Endometrial microvascular endothelial cells (primary cell): ENCODE data around the gene GABBR2. TPM values are rescaled to one million over a fixed set of nuclear protein-coding genes. Genes with fewer than 3 reads are reported as not detected.

ENCODE experiments used
- in situ Hi-C: cut with HindIII; loops from 2 replicates; pipeline ENCODE4 v1.10.0; 2017; ENCODE audit warnings: low sequenced_read_pairs, low pct_unique_long_range_greater_than_20kb; ENCODE audit errors: inconsistent ontology term
- total RNA-seq: library from RNA; depleted of rRNA; stranded (reverse); fragments of >200 nt; gene quantifications from one replicate; pipeline ENCODE4 v1.2.3, GENCODE V29; 2015; ENCODE audit errors: inconsistent ontology term

The GABBR2 gene
- total RNA-seq, 1 donor from 2014 or later, result 17.3 TPM

DNA sequence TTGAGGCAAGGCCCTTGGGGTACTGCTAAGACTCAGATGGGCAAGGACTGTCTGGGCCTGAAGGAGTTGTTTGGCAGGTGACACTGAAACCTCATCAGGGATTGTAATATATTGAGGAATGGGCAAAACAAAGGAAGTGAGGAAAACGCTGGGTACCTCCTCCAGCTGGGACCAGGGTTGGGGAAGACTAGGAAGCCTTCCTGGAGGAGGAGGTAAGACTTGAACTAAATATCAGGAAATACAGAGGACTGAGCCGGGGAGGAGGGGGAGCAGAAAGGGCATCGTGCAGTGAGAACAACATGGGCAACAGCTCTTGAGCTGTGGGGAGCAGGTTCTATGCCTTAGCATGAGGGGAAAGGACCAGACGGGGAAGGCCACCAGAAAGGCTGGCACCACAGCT lies 144.0 kb downstream of the GABBR2 start:
- in situ Hi-C loops, result no loop called here

DNA sequence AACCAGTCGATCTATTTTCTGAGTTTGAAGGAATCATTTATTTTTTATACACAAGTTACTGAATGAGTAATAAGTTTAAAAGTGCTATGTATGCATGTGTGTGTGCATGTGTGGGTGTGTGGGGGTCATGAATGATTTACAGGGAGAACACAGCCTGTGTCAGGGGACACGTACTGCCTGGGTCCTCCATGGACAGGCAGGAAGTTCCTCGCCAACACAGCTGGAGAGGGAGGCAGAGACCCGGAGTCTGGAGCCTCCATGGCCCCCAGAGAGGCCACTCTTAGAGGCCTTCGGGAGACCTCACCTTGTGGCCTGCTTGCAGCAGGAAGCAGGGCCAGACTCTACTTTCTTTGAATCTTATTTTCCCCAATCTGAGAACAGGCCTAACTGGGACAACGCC lies 144.7 kb downstream of the GABBR2 start:
- in situ Hi-C loops, result no loop called here

DNA sequence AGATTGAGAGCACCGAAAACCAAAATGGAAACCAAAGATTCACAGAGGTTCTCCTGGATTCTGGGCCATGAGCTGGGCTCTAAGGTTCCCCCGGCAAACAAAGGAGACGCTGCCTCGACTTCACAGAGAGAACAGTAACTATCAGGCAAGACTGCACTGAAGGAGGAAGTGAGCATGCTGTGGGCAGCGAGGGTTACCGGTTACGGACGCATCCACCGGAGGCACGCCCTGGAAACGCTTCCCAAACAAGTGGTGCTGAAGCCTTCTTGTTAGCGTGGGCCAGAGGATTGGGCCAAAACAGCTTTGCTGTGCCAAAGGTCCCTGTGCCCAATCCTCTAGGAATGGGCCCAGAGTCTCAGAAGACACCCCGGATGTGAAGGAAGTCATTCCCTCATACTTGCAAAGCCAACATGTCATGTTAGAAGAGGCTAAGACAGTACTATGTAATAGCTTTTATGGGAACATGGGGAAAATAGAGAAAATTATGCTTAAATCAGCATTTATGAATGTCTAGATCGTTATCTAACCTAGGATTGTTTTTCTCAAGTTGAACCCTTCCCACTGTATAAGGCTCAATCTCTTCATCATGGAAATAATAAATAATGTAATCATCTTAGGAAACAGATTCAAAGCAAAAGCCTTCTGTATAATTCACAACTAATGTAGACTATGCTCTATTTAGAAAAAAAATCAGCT lies 145.4 kb downstream of the GABBR2 start:
- in situ Hi-C loops, result no loop called here

DNA sequence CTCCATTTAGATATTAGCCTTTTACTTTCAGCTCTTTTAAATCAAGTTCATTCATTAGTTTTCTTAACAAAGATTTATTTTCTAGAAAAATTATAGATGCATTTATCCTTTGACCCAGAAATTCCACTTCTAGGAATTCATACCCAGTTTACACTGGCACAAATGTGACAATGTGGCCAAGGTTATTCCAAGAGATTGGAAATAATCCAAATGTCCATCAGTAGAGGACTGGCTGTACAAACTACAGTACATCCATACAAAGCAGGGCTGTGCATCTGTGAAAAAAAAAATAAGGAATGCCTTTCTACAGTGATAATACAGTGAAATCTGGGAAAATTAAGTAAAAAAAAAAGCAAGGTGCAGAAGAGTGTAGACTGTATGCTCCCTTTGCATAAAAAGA lies 149.2 kb downstream of the GABBR2 start:
- in situ Hi-C loops, result no loop called here

DNA sequence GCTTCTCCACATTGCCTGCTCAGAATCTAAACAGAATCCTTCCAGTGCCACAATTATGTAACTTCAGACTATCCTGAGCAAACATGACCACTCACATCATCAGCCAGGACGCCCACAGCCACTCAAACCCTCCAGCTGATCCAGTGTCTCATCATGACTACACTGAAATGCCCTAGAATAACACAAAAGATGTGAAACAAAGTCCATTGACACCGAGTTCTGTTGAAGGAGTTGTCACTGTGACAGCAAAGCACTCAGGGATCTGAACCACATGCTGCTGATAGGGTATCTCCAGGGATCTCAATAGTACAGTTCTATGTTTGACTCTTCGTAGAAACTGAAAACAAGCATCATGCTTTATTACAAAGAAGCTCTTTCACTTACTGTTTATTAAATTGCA lies 150.2 kb downstream of the GABBR2 start:
- in situ Hi-C loops, result no loop called here

DNA sequence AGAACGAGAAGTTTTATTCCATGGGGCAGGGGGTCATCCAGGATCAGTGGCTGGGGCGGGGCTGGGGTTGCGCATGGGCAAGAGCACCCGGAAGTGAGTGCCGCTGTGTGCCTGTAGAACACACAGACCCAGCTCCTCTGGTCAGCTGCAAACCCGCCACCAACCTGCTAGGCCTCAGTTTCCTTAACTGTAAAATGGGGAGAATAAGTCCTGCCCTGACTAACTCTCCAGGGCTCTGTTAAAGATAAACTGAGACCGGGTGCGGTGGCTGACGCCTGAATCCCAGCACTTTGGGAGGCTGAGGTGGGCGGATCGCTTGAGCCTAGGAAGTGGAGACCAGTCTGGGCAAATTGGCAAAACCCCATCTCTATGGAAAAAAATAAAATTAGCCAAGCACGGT lies 152.2 kb downstream of the GABBR2 start:
- in situ Hi-C loops, result no loop called here

DNA sequence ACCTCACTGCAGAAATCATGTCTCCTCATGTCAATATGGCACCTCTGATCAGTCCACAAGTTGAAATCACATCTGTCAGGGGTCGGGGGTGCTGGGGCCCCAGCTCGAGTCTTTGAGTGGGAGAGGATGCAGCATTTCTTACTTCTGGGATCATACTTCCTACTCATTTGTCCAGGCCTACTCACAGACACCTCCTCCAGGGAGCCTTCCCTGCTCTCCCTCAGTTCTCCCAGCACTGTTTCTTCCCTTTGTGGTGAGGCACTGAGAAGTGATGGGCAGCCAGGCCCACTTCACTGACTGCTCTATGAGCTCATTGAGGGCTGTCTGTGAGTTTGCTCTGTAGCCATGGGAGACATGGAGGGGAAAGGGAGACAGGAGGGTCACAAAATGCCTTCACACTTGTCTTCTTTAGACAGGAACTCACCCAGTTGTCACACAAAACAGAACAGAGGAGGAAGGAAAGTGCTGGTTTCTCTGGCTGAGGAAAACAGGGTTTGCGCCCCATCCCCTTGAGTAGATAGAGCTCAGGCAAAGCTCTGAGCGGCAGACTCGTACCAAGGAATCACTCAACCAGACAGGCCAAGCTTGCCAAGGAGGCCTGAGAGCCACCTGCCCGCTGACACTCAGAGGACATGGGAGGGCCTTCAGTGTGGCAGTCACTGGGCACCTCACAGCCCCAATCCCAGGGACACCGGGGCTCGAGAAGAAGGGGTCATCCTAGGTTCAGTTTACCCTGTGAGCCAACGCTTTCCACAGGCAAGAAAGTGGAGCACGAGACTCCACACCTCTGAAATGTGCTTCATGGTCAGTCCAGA lies 152.9 kb downstream of the GABBR2 start:
- in situ Hi-C loops, result no loop called here

DNA sequence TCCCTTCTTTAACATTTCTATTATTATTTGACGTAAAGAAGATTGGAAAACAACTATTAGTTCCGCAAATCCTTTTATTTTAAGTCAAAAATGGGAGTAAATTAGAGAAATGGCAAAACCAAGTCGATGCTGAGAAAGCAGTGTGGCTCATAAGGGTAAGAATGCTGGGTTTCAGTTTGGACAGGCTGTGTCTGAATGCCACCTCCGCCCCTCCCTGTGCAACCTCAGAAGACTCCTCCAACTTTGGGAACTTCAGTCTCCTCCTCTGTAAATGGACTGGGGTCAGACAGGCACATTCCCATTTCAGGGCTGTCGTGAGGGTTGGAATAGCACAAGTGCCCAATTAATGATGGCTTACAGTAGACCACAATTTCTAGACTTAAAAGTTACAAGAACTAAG lies 154.0 kb downstream of the GABBR2 start:
- in situ Hi-C loops, result no loop called here

DNA sequence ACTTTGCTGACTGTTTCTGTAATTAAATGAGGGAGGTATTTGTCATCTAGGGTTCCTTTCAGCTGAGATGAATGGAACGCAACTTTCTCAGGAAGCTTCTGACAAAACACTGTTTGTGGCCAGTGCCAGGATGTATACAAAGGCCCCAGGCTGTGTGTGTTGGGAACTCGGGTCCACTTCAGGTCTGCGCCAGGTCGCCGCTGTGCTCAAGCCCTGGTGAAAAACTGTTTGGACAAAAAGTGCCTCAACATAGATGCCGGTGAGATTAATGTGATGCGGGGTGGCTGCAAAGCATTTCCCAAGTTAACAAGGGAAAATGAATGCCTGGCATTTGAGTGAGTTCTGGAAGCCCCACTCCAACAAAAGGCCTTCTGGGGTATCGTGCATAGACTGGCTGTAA lies 156.4 kb downstream of the GABBR2 start:
- in situ Hi-C loops, result no loop called here

DNA sequence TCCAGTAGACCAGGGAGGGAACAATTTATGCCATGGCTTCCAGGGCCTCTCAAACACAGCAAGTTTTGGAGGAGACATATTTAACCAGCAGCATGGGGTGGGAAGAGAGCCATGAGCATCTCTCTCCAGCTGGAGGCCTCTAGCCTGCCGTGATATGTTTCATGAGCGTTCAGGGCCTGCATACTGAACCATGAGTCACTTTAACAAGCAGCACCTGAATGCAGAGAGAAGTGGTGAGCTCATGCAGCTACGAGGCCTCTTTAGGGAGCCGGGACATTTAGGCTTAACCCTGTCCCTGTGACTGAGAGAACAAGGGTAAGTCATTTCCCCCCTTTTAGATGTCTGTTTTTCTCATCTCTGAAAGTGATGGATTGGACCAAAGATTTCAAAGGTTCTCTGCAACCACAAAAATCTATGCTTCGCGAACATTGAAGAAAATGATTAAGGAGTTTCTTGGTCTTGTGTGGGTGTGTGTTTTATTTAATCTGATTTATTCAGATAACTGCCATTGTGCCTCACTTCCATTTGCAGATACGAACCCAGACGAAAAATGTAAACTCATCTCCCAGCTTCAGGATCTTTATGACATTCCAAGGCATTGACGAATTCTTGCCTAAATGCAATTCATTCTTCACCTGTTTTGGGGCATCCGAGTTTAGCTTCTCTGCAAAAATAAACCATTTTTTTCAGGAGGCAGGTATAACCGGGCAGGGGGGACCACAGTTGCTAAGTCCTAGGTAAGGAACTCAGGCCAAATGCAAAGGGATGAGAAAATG lies 157.0 kb downstream of the GABBR2 start:
- in situ Hi-C loops, result no loop called here

DNA sequence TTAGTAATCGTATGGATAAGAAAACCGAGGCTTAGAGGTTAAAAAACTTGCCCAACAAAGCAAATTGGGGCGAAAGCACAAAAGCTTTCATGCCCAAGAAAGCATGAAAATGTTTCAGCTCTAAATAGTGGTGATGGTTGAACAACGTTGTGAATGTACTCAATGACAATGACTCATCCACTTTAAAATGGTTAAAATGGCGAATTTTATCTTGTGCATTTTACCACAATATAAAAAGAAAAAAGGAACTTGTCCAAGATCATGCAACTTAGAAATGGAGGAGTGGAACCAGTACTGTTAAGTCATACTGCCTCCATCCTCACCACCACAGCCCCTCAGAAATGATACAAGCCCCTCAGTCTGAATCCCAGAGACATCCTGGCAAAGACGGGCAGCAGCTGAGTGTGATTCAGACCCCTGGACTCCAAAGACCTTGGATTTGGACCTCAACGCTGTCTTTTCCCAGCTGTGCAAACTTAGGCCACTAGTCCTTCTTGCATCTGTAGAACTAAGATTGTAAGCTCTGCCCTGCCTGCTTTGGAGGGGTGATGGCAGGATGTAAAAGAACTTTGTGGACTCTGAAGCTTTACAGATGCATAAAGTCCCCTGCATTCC lies 158.4 kb downstream of the GABBR2 start:
- in situ Hi-C loops, result no loop called here

DNA sequence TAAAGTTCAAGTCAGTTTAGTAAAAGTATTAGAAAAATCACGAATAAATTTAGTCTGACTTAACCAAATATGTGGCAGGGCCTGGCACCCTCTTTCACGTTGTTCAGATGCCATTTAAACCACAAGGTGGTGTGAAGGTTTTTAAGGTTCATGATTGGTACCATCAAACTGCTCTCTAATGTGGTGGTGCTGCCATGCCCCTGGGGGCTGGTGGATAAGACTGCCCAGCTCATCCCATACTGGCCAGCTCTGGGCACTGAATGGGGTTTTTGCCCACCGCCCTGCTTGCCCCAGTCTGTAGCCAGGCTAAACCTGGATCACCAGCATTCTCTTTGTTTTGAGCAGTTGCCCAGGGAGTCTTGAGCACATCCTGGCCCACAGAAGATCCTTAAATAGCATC lies 159.3 kb downstream of the GABBR2 start:
- in situ Hi-C loops, result no loop called here

DNA sequence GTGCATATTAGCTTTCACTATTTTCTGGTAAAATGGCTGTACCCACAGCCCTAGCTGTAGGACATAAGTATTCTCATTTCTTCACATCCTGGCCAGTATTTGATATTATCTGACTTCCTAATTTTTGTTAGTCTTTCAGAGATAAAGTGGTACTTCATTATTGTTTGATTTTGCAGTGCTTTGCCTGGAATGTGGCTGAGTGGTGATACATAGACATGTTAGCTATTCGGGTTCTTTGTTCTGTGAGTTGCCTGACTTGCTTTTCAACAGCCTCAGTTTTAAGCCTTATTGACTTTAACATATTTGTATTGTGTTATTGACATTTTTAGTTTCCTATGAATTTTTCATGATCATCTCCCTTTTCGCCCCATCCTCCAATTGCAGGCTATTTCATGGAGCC lies 161.1 kb downstream of the GABBR2 start:
- in situ Hi-C loops, result no loop called here

DNA sequence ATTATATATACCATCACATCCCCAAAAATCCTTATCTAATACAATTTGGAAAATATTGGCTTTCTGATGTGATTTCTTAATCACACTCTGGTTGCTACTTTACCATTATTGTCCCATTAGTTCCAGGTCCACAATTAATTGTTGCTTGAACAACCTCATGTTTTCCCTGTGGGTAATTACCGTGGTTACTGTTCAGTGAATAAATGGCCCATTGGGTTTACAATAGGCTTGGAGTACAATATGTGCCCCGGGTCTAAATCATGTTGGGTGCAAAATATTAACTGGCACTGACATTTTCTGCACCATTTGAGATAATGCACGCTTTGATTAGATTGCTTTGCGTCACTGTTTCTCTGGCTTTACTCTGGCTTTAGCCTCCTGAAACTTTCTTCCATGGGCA lies 163.7 kb downstream of the GABBR2 start:
- in situ Hi-C loops, result no loop called here

DNA sequence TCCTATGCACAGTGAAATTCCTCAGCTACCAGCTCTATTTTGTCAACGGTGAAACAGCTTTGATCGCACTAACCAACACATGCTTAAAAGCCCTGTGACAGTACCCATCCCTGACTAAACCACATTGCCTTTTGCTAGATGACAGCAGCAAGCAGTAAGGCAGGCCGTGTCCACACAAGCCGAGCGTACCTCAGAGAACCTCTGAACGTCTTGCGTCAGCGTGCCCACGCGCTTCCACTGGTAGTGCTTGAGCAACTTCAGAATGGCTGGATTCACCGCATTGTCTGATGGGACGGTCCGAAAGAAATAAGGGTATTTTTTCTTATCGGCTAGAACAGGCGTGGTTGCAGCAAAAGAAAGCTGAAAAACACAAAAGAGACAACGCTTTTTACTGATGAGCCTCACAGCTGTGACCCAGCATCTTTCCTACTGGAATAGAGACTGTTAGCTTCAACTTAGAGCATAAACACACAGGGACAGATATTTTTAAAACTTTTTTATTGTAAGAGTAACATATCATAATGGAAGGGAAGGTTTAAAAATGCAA lies 167.0 kb downstream of the GABBR2 start:
- in situ Hi-C loops, result no loop called here

DNA sequence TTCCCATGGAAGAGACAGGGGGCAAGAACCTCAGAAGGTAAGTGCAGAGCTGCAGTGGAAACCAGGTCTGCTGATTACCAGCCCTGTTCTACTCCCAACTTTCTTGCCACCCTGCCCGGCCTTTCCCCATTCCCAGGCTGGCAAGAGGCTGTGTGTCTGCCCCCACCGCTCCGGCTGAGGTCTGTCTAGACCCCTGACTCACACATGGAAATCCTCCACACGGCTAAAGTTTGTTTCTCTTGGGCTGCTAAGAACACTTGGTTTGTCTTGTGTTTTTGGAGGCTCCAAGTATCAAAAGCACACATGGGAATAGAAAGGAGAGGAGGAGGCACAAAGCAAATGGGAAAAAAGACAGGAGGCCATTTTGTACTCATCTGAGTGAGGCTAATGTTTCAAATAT lies 168.3 kb downstream of the GABBR2 start:
- in situ Hi-C loops, result no loop called here

DNA sequence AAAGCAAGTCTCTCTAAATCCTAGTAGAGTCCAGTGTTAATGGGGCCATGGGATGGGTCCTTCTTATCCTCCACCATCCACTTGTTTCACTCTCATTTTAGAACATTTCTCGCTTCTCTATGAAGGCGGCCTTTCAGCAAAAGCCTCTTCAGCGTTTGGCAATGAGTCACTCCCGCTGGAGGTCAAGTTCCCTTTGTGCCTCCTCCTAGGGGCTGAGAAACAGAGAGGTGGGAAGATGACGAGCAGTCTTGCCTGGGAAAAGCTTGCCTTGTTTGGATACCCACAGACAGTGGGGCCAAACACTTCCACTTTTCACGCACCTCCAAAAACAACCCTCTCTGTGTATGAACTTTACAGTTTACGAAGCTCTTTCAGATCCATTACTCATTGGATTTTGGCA lies 168.8 kb downstream of the GABBR2 start:
- in situ Hi-C loops, result no loop called here

DNA sequence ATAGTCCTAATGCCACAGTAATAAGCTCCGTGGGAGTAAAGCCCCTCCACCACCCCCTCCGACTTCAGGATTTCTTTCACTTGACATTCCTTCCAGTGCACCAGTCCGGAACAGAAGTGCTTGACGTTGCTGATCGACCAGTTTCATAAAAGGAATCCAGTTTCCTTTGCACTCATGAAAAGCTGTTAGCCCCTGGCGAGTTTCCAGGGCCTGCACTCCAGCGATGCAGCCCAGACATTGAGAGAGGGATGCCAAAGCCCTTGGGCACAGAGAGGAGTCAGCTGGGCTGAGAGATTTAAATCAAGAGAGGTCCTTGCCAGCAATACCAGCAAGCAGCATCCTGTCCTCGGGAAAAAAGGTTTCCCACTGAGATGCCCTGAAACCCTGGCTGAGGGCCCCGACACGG lies 170.1 kb downstream of the GABBR2 start:
- in situ Hi-C loops, result no loop called here

DNA sequence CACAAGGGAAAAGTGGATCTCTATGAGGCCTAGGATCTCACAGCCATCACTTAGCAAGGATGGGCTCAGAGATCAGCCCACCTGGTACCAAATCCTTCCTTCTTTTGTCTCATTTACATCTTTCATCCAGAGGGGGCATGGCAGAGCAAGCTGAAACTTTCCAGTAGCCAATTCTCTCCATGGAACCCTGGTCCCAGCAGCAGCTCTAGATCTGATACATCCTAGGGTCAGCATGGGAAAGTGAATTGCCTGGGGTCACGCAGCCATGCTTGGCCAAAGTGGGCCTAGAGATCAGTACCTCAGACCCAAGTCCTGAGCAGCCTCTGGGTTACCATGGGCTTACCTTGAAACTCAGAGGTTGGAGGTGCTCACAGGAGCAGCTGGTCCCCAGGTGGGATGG lies 170.5 kb downstream of the GABBR2 start:
- in situ Hi-C loops, result no loop called here
